ENCODE results near the gene ELMO1. TPM values are rescaled to one million over a fixed set of nuclear protein-coding genes. Genes with fewer than 3 reads are reported as not detected.

The ELMO1 gene
- total RNA-seq, 1 donor from 2014 or later: 53.8 TPM

DNA sequence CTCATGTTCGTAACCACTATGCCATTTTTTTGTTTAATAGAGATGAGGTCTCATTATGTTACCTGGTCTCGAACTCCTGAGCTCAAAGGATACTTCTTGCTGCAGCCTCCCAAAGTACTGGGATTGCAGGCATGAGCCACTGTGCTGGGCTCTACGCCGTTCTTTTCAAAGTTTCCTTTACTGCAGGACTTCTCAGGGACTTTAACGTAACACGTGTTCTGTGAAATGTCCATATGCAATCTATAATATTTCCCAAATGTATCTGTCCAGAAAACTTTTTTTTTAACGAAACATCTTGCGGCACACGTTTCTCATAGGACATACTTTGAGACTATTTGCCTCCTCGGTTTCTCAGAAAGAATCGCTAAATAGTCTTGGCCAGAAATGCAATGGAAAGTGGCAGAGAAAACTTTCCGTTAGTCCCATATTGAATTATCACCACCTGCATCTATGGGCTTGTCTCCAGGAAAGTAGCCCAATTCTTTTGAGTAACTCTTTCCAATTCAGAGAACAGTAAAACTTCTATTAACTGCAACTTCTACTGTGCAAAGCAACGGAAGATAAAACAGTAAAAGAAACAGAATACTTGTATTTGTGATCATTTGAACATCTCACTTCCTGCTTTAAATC lies 96.3 kb downstream of the ELMO1 start:
- H3K9me3 ChIP-seq: no peaks in the 10 kb centered on the region
- TF ChIP-seq, protein P1, sequence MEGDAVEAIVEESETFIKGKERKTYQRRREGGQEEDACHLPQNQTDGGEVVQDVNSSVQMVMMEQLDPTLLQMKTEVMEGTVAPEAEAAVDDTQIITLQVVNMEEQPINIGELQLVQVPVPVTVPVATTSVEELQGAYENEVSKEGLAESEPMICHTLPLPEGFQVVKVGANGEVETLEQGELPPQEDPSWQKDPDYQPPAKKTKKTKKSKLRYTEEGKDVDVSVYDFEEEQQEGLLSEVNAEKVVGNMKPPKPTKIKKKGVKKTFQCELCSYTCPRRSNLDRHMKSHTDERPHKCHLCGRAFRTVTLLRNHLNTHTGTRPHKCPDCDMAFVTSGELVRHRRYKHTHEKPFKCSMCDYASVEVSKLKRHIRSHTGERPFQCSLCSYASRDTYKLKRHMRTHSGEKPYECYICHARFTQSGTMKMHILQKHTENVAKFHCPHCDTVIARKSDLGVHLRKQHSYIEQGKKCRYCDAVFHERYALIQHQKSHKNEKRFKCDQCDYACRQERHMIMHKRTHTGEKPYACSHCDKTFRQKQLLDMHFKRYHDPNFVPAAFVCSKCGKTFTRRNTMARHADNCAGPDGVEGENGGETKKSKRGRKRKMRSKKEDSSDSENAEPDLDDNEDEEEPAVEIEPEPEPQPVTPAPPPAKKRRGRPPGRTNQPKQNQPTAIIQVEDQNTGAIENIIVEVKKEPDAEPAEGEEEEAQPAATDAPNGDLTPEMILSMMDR (IDR thresholded peaks at IDR 0.05): no peak
- no peak for DNase-seq
- no peaks in the 10 kb centered on the region for H3K36me3 ChIP-seq
- intact Hi-C loops (cut with DNase I): no loop called here
- no peak for ATAC-seq
- no peak overlapping the region for H3K4me3 ChIP-seq
- peaks cover 48% of the 10 kb centered on the region for H3K4me1 ChIP-seq
- peak overlapping the region; percentile 78 for H3K27ac ChIP-seq
- no peaks in the 10 kb centered on the region for H3K27me3 ChIP-seq

DNA sequence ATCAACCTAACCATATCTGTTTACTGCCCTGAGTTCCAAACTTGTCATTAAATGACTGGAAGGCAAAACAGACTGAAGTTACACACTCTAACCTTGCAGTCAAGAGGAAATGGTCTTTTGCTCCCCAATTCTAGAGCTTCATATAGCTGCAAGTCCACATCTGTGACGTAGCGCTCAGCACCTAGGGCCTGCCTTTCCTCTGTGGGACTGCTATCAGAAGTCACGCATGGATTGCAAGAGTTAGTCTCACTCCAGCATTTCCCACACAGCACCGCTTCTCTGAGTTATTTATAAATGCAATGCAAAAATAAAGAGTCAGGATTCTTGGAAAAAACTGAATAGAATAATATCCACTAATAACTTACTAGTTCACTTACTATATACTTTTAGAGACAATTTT lies 96.9 kb downstream of the ELMO1 start:
- Histone ChIP-seq H3K27me3 (no peaks in the 10 kb centered on the region), H3K9me3 (no peaks in the 10 kb centered on the region), H3K36me3 (no peaks in the 10 kb centered on the region), H3K4me3 (no peak overlapping the region), H3K27ac (no peak overlapping the region), H3K4me1 (peaks cover 48% of the 10 kb centered on the region)
- TF ChIP-seq, protein P1 (IDR thresholded peaks at IDR 0.05): no peak
- no peak for DNase-seq
- ATAC-seq: no peak
- intact Hi-C loops (cut with DNase I): no loop called here

DNA sequence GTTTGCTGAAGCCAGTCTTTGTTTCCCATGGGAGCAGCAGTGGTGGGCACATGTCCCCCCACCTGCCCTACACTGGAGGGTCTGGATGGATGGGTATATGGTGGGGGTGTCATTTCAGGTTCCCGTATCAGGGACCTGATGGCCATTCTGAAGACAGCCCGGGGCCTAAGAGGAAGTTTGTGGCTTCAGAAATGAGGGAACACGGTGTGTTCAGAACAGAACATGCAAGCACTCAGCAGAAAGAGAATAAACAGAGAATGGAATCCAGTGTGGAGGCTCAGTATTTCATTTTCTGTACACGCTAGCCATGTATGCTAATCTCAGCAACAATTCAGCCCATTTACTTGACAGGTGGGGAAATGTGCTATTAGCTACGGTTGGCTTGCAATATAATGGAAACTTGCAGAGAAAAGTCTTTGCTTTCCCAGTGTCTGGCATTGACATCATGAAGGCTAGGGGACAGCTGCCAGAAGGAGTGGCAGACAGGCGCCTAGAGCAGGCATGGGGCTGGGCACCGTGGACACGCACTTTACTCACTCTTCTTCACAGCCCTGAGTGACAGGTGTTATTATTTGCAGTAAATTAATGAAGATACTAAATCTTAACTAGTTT lies 98.6 kb downstream of the ELMO1 start:
- Histone ChIP-seq H3K27me3 (no peaks in the 10 kb centered on the region), H3K27ac (peak overlapping the region; percentile 19), H3K4me1 (peaks cover 40% of the 10 kb centered on the region), H3K4me3 (no peak overlapping the region), H3K9me3 (no peaks in the 10 kb centered on the region), H3K36me3 (no peaks in the 10 kb centered on the region)
- TF ChIP-seq, protein P1 (IDR thresholded peaks at IDR 0.05): no peak
- ATAC-seq (peak; percentile 31), DNase-seq (no peak)
- intact Hi-C loops (cut with DNase I): no loop called here

DNA sequence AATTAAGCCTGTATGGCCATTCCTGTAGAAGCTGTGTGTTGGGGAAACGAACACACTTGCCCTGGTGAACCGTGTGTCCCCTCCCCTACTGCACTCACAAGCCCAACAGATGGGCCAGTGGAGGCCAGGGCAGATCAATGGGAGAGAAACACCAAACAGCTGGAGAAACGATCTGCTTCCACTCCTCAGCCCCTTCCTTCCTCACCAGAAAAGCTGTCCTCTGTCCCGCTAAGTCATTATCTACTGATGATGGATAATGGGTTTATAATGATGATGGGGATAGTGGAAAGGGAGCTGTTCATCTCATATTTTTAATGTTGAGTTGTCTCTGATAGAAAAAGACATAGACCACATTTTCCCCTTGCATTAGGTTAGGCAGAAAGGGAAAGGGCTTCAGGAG lies 99.7 kb downstream of the ELMO1 start:
- Histone ChIP-seq H3K4me3 (no peak overlapping the region), H3K27me3 (no peaks in the 10 kb centered on the region), H3K36me3 (no peaks in the 10 kb centered on the region), H3K4me1 (peaks cover 33% of the 10 kb centered on the region), H3K9me3 (no peaks in the 10 kb centered on the region), H3K27ac (no peak overlapping the region)
- TF ChIP-seq, protein P1 (IDR thresholded peaks at IDR 0.05): no peak
- DNase-seq (no peak), ATAC-seq (no peak)
- intact Hi-C loops (cut with DNase I): no loop called here

DNA sequence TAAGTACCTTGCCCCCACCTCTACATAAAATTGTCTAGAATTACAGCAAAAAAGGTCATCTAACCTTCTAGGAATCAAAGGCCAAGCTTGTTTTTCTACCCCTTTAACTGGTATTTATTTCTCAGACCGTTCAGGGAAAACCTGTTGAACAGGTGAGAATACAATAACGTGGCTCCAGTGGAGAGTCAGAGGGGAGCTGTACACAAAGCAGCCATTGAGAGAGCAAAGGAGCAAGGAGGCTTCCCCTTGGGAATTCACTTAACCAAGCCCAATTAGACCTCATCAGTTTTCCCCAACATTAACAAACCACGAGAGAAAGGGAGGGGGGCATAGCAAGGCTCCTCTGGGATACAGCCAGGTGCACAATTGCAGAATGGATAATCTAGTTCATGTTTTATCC lies 101.9 kb downstream of the ELMO1 start:
- Histone ChIP-seq H3K36me3 (no peaks in the 10 kb centered on the region), H3K4me3 (no peak overlapping the region), H3K27me3 (no peaks in the 10 kb centered on the region), H3K9me3 (no peaks in the 10 kb centered on the region), H3K27ac (no peak overlapping the region), H3K4me1 (peaks cover 31% of the 10 kb centered on the region)
- ATAC-seq (no peak), DNase-seq (no peak)
- intact Hi-C loops (cut with DNase I): no loop called here
- TF ChIP-seq, protein P1 (IDR thresholded peaks at IDR 0.05): no peak
